Body of pancreas (tissue), 4 donors: Measurements from ENCODE around the gene PLCZ1.

ENCODE experiments used
- POLR2A ChIP-seq, 3 donors: fragments of 450-650 bp; IDR thresholded peaks; one replicate each; pipeline ENCODE4 v1.6.1; 2016; ENCODE audit warnings: antibody characterized with exemption in 3 of 3, mild to moderate bottlenecking in 2 of 3
- TF ChIP-seq, protein P1 (sequence below), 7 experiments: fragments of 450-650 bp in 4 of 7; fragments of 200-600 bp in 3 of 7; sonication (generic) in 3 of 7; IDR thresholded peaks; one replicate each; pipeline ENCODE4 v1.5.1; 2016 to 2019; ENCODE audit warnings: antibody characterized with exemption in 7 of 7

DNA sequence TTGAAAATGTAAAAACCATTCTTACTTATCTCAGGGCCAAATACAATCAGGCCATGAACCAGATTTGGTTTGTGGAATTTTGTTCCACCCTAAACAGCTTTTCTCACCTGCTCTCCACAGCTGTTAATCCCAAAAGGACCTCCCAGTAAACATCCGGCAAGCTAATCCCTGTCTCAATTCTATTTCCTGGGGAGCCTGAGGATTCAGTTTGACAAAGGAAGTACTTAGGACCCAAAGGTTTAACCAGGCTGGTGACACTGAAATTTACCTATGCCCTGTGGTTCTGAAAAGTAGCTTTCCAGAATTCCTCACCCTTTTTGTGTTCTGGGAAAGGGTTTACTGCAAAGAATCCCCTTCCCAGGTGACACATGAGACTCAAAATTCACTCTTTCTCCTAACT, 15.1 kb upstream of the PLCZ1 start:
- TF ChIP-seq, protein P1, sequence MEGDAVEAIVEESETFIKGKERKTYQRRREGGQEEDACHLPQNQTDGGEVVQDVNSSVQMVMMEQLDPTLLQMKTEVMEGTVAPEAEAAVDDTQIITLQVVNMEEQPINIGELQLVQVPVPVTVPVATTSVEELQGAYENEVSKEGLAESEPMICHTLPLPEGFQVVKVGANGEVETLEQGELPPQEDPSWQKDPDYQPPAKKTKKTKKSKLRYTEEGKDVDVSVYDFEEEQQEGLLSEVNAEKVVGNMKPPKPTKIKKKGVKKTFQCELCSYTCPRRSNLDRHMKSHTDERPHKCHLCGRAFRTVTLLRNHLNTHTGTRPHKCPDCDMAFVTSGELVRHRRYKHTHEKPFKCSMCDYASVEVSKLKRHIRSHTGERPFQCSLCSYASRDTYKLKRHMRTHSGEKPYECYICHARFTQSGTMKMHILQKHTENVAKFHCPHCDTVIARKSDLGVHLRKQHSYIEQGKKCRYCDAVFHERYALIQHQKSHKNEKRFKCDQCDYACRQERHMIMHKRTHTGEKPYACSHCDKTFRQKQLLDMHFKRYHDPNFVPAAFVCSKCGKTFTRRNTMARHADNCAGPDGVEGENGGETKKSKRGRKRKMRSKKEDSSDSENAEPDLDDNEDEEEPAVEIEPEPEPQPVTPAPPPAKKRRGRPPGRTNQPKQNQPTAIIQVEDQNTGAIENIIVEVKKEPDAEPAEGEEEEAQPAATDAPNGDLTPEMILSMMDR (IDR thresholded peaks at IDR 0.05) = no peak
- no peak for TF ChIP-seq POLR2A (IDR thresholded peaks at IDR 0.05)
